ENCODE results near the gene FAAP100. TPM values are rescaled to one million over a fixed set of nuclear protein-coding genes. Genes with fewer than 3 reads are reported as not detected.

FAAP100 gene
- total RNA-seq, 1 donor from 2014 or later: 21.4 TPM

- H3K27me3 ChIP-seq: no peaks in the 10 kb centered on the region
- peaks cover 0 to 26% of the 10 kb centered on the region in 2 donors for H3K36me3 ChIP-seq
- peaks cover 17% of the 10 kb centered on the region for H3K4me1 ChIP-seq
- H3K27ac ChIP-seq: no peak overlapping the region
- DNase-seq (ENCODE audit: extremely low spot score in 2 of 2): no peak
- no peak overlapping the region for H3K4me3 ChIP-seq
- intact Hi-C loops (cut with DNase I): loop anchor here (5.0 kb wide), 1 partner anchor 46 kb away; no protein-coding TSS in a partner anchor
- TF ChIP-seq CTCF (IDR thresholded peaks at IDR 0.05) (no peak), POLR2A (IDR thresholded peaks at IDR 0.05) (no peak), POLR2AphosphoS5 (IDR thresholded peaks at IDR 0.05; ENCODE audit: insufficient read depth in 1 of 2, low read depth in 1 of 2) (no peak)
- no peaks in the 10 kb centered on the region for H3K9me3 ChIP-seq
Measured at GRCh38 chr17:81556175-81556691, 4.1 kb upstream of the FAAP100 start.

GRCh38 chr17:81553616-81554181, 1.5 kb upstream of the FAAP100 start:
- Histone ChIP-seq H3K4me3 (peak overlapping the region; percentile 72), H3K9me3 (no peaks in the 10 kb centered on the region), H3K36me3 (peaks cover 0 to 18% of the 10 kb centered on the region in 2 donors), H3K27me3 (no peaks in the 10 kb centered on the region), H3K27ac (no peak overlapping the region), H3K4me1 (peaks cover 25% of the 10 kb centered on the region)
- DNase-seq (ENCODE audit: extremely low spot score in 2 of 2): no peak
- intact Hi-C loops (cut with DNase I): loop anchor here (5.0 kb wide), 1 partner anchor 41 kb away; the partner anchor contains the start of gene ACTG1
- TF ChIP-seq POLR2A (IDR thresholded peaks at IDR 0.05) (no peak), POLR2AphosphoS5 (IDR thresholded peaks at IDR 0.05; ENCODE audit: insufficient read depth in 1 of 2, low read depth in 1 of 2) (peak in 1 of 2 donors; percentile 35), CTCF (IDR thresholded peaks at IDR 0.05) (no peak)

GRCh38 chr17:81553018-81553615, 964 bp upstream of the FAAP100 start:
- H3K4me3 ChIP-seq: peak overlapping the region; percentile 72
- H3K27me3 ChIP-seq: no peaks in the 10 kb centered on the region
- no peak for TF ChIP-seq POLR2A (IDR thresholded peaks at IDR 0.05)
- TF ChIP-seq POLR2AphosphoS5 (IDR thresholded peaks at IDR 0.05; ENCODE audit: insufficient read depth in 1 of 2, low read depth in 1 of 2): no peak
- TF ChIP-seq CTCF (IDR thresholded peaks at IDR 0.05): no peak
- DNase-seq (ENCODE audit: extremely low spot score in 2 of 2): no peak
- peaks cover 25% of the 10 kb centered on the region for H3K4me1 ChIP-seq
- no peaks in the 10 kb centered on the region for H3K9me3 ChIP-seq
- peaks cover 0 to 16% of the 10 kb centered on the region in 2 donors for H3K36me3 ChIP-seq
- H3K27ac ChIP-seq: peak overlapping the region; percentile 65
- intact Hi-C loops (cut with DNase I): loop anchor here (5.0 kb wide), 1 partner anchor 41 kb away; the partner anchor contains the start of gene ACTG1

- Histone ChIP-seq H3K36me3 (peaks cover 0 to 27% of the 10 kb centered on the region in 2 donors), H3K27ac (peak overlapping the region; percentile 65), H3K9me3 (no peaks in the 10 kb centered on the region), H3K4me3 (peak overlapping the region; percentile 72), H3K4me1 (peaks cover 25% of the 10 kb centered on the region), H3K27me3 (no peaks in the 10 kb centered on the region)
- TF ChIP-seq POLR2A (IDR thresholded peaks at IDR 0.05) (no peak), CTCF (IDR thresholded peaks at IDR 0.05) (no peak), POLR2AphosphoS5 (IDR thresholded peaks at IDR 0.05; ENCODE audit: insufficient read depth in 1 of 2, low read depth in 1 of 2) (no peak)
- intact Hi-C loops (cut with DNase I): loop anchor here (5.0 kb wide), 1 partner anchor 39 kb away; the partner anchor contains the start of gene ACTG1
- no peak for DNase-seq (ENCODE audit: extremely low spot score in 2 of 2)
Measured at GRCh38 chr17:81551458-81552243, 502 bp downstream of the FAAP100 start.

All from vagina (tissue), 2 donors.